Fibroblast of gingiva (primary cell): ENCODE measurements around the gene TRIM62.

ENCODE experiments used
- DNase-seq: peaks from one replicate; pipeline ENCODE4 v3.0.0-alpha.2; 2011; ENCODE audit warnings: low read depth

The TRIM62 gene

DNA sequence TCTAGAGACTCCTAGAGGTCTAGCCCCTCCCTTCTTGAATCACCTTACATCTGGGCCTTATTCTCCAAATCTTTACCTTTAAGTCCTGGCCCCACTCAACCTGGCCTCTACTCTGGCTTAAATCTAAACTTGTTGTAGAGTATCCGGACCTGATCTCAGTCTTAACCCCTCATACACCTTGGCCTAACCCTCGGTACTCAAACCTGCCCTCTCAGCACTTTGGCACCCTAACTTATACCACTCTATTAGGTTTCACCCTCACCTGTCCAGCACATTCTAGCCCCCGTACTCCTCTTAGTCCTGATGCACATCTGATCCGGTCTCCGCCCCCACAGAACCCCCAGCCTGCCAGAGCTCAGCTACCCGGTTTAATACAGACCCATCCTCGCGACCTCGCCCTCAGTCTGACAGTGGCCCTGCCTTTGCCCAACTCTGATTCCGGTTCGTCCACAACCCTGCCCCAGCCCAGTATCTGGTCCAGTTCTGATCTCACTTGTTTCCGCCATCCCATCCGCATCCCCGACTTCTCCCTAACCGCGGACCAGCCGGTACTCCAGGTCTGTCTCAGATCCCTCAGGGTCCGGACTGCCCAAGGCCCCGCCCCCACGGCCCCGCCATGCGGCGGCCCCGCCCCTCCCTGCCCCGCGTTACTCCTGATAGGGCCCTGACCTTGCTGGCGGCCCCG lies 1.5 kb downstream of the TRIM62 start:
- DNase-seq: peak; percentile 83

DNA sequence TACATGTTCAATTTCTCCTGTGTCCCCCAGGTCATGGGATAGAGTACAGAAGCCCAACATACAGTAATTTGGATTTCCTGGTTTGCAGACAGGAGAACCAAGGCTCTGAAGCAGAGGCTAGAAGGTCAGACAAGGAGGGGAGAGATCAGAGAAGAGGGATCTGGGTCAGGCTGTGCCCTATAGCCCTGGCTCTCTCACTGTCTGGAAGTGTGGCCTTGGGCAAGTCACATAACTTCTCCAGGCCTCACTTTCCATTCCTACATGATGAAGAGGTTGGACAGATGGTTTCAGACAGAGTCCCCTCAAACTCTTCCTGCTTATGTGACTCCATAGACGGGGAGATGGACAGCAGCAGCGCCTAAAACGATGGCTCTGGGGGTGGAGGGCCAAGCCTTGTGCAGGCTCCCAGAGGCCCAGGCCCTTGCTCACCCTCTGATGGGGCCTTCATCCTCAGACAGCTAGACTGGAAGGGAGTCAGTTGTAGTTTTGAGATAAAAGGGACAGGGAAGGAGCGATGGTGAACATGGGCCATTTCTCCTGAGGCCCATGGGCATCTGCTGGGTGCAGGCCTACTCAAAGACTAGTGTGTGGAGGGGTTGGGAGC lies 2.9 kb downstream of the TRIM62 start:
- no peak for DNase-seq

DNA sequence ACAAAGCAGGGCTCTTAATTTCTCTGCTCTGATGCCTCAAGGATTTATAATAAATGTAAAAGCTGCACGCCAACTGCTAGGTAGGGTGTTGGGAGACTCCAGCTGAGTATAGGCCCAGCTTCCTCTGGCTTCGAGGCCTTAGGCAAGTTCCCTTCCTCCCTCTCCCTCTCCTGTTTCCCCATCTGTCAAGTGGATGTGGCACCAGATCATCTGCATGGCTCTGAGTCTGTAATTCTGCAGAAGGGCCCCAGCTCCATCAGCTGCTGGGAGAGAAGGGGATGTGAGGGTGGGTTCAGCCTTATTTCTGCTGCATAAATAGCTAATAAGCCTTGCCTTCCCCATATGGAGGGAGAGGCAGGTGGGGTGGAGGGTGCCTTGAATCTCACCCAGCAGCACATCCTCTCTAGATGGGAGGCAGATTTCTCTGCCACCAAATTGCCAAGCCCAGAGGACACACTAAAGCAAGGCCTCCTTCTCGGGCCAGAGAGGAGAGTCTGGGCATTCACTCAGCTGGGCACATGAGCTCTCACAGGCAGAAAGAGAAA lies 3.8 kb downstream of the TRIM62 start:
- no peak for DNase-seq

DNA sequence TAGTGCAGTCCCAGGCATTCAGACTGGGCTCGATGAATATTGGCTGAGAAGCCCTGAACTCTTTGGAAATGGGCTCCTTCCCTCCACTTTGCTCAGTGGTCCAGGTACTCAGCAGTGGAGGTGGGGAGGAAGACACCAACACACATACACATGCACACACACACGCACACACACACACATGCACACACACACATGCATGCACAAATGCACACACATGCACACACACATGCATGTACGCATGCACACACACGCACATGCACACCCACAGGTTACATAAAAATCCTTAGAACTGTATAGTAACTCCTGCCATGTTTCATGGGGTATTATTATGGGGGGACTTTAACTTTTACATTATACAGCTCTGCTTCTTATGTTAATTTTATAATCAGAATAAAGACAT lies 5.0 kb downstream of the TRIM62 start:
- DNase-seq: no peak

DNA sequence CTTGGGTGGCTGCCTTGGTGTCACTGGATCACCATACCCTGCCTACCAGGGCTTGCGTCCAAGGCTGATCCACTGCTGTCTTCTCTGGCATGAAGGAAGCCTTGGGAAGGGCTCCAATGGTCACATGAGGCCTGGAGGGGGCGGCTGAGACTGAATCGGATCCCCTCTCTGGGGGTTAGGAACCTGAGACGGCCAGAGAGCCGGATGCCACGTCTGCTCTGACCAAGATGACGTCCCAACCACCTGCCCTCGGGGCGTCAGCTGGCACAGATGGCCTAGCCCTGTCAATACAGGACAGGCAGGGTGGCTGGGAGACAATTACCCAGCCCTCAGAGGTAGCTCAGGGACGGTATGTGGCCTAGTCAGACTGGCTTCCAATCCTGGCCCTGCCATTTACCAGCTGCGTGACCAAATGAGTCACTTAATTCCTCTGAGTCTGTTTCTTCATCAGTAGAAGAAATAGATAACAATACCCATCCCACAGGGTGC lies 5.4 kb downstream of the TRIM62 start:
- peak; percentile 81 for DNase-seq

DNA sequence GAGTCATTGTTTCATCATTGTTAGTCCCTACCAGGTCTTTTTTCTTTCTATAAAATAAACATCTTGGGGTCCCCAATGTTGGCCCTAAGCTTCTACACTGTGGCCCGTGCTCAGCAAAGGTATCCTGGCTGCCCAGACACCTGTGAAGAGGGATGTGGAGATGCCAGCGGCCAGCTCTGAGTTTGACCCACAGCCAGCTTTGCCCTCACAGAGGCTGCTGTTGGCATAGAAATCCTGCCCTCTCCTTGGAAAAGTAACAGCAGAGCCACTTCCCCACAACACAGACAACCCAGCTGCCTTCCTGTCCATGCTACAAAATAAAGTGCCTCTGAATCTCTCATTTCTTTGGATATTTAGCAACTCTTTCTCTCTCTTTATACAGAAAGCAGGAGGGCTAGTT lies 6.0 kb downstream of the TRIM62 start:
- DNase-seq: no peak

DNA sequence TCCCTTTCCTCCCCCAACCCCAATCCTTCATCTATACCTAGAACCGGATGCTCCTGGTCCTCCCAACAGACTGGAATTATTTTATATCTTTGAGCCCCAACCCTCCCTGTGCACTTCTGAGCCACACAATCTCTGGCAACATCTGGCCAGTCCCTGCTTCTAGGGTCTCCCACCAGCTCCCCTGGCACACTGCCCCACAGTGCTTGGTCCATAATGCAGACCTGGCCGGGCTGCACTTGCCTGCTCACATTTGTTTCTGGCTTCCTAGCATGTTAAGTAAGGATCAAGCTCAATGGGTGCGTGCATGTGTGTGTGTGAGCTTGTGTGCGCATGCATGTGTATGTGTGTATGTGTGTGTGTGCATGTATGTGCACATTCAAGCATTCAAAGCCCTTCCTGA lies 8.8 kb downstream of the TRIM62 start:
- no peak for DNase-seq

DNA sequence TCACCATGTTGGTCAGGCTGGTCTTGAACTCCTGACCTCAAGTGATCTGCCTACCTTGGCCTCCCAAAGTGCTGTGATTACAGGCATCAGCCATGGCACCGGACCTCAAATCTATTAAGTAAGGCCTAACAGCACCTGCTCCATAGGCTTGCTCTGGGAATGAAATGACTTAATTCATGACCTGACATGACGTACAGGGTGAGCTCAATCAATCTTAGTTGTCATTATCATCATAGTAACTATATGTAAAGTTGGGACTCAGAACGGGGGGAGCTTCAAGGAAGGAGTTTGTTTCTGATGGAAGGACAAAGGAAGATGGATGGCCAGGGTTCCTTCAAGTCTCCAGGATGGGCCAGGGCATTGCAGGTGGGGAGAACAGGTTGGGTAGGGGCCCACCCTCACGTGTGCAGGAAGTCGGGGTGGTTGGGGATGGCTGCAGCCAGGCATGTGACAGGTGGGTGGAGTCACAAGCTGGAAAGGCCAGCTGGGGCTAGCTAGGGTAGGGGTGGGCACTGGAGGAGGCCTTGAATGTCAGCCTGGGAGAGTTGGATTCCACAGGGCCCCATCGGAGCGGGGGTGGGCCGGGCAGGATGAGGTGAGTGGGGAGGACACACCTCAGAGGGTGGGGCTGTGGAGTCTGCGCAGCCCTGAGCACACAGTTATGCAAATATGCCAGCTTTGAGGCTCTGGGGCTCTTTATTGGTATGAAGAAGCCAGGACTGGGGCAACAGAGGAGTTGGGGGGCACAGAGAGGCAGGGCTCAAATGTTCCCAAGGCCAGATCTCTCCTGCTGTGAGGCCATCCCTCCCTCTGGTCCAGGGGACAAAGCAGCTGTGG lies 9.6 kb downstream of the TRIM62 start:
- no peak for DNase-seq

DNA sequence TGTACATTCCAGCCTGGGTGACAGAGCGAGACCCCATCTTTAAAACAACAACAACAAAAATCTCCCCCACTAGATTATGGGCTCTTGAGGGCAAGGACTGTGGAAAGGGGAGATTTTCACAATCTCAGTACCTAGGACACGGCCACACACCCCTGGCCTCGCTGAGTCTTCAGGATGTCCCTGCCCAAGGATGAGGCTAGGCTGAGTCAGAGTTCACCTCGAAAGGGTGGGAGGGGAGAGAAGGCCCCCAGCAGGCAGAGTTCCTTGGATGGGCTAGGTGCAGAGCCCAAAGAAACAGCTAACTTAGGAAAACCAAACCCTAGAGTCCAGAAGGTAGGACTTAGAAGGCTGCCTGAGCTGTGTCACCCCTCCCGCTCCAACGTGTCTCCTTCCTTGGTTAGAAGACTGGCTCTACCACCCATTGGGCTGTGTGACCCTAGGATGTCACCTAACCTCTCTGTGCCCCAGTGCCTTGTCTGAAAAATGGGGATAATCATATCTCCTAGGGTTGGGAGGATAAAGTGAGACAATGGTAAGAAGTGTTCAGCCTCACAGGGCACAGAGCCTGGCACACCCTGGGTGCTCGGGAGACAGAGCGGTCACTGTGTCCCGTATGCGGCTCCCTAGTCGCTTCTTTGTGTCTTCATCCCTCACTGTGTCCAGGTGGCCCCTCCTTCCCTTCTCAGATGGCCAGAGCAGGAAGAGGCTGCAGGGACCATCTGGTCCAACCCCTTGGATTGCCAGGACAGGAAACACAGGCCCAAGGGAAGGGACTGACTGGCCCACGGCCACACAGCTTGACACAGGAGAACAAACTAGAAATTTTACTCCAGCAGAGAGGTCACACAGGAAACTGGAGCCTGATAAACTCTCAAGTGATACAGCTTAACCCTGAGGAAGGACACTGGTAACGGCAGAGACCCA lies 11.2 kb downstream of the TRIM62 start:
- no peak for DNase-seq

DNA sequence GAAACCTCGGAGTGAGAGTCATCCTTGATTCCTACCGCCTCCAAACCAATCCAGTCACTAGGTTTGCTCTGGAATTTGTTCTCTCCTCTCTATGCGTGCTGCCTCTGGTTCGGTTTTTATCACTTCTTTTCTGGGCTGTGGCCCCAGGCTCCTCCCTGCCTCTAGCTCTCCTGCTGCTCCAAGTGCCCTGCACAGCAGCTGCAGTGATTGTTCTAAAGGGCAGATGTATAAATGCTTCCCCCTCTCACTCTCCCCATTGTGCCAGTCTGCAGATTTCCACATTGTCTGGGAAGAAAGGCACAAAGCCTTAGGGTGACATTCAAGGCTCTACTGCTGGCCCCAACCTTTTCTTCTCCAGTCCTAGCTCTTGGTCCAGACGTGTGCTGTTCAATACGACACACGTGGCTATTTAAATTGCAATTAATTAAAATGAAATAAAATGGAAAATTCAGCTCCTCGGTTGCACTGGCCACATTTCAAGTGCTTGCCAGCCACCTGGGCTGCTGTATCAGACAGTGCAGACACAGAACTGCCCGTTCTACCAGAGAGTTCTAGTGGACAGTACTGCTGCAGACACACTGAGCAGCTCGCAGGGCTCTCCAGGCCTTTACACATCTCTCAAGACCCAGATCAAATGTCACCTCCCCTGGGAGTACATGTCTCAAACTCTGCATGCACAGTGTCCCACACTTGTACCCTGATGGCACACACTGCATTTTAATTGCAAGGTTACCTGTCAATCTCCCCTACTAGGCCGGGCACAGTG lies 12.4 kb downstream of the TRIM62 start:
- no peak for DNase-seq

DNA sequence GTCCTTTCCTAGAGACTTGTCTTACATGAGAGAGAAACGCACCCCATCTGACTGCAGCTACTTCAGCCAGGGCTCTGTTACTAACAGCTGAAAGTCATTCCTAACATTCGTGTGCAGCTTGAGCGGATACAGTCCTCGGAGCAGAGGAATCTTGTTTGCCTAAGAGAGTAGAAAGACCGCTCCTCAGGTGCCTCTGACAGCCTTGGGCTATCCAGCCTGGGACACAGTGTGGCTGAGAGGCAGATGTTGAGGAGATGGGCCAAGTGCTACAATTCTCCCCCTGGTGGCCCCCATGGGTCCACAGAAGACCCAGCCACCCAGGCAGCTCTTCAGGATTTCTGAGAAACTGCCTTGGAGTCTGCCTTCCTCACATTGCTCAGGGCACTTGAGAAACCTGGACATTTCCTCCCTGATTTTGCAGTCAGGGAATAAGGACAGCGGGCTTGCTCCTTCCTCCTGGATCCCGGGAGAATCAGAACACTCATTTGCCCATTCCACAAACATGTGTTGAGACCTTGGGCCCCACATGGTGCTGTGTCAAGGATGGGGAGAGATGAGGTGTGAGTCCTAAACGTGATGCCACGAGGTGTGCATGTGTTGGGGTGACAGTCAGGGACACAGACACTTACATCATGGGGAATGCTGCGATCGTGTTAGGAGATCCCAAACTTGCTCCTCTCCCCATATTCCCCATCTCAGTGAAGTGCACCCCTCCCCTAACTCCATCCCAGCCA lies 13.1 kb downstream of the TRIM62 start:
- DNase-seq: no peak

DNA sequence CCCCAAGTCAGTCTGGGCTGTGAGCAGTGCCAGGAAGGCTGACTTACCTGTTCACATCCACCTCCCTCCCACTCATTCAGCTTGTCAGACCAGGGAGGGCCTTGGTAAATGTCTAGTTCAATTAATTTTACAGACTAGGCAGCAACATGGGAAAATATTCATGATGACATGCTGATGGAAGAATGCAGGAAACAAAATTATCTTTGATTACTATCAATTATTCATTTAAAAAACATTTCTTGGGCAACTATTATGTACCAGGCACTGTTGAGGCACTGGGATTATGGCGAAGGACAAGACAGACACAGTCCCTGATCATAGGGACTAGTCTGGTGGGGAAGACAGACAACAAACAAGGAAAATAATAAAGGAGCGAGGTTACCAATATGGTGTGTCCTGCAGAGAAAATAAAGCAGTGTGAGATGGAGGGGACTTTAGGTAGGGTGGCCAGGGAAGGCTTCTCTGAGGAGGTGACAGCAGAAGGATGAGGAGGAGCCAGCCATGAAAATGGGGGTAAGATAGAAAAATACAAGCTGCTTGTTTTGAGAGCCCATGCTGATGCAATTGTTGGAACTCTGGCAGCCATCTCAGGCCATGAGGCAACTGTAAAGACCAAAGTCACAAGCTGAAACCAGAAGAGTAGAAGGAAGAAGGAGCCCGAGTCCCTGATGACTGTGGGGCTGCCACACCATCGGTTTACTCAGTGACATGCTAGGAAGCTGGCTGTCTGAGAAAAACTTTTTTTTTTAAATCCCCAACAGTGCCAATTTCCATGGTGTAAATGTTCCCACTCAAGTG lies 14.0 kb downstream of the TRIM62 start:
- no peak for DNase-seq

DNA sequence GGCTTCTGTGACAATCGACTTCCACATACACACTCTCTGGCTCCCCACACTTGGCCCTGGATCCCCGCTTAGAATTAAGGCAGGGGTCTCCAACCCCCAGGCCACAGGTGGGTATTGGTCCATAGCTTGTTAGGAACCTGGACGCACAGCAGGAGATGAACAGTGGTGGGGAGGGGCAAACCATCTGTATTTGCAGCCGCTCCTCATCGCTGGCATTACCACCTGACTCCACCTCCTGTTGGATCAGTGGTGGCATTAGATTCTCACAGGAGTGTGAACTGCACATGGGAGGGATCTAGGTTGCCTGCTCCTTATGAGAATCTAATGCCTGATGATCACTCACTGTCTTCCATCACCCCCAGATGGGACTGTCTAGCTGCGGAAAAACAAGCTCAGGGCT lies 16.0 kb downstream of the TRIM62 start:
- DNase-seq: no peak

DNA sequence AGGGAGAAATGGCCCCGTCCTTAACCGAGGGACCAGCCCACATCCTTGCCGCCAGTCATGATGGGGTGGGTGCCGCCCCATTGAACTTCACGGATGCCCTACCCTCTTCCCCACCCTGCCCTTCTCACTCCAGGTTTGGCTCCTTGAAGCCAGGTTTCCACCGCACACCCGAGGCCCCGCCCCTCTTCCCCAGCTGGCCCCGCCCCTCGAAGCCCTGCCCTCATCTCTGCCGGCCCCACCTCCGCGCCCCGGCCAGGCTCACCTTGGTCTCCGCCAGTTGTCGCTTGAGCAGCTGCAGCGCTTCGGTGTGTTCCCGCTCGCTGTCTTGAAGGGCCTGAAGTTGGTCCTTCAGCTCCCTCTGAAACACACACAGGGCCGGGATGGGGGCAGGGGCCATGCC lies 16.6 kb downstream of the TRIM62 start:
- no peak for DNase-seq

DNA sequence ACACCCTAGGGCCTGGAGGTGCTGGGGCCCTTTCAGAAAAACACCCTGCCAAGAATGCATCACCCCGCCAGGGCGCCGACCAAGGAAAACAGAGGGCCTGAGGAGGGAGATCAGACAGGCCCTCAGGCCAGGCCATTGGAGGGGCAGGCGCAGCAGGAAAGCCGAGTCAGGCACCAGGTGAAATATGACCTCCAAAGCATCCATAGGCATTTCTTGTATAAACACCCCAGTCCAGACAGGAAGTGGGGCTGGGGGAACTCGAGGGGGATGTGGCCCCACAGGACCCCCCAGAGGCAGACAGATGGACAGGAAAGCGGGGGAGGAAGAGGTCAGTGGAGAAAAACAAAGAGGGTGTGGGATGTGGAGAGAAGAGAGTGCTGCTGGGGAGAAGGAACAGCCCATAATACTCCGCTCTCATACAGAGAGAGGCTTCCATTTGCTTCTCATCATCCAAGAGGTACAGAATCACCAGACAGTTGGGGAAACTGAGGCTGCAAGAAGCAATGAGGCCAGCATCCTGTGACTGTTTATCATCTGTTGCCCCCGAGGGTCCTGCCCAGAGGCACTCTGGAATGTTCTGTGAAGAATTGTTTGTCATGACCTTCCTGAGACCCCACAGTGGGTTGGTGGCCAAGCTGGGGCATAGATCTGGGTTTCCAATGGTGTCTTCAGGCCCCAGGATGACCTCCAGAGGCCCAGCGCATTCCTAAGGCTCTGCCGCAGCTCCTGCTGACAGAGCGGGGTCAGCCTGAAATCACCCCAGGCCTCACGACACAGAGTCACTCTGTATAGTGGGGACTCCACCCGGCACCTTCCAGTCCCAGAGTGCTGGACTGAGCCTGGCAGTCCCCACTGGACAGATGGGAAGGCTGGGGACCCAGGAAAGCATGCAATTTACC lies 18.0 kb downstream of the TRIM62 start:
- no peak for DNase-seq

DNA sequence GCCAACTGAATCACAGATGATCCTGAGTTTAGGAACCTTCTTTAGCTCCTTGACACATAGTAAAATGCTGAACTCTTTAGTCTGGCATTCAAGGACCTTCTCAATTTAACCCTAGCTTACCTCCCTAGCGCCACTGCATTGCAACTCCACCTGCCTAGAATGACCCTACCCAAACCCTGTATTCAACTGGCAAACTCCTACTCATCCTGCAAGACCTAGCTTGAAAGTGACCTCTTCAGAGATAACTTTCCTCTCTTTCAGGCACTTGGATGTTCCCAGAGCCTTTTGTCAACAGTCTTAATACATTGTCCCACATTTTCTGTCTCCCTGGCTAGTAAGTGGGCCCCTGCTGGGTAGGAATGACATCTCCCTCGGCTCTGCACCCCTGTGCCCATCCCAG lies 19.7 kb downstream of the TRIM62 start:
- no peak for DNase-seq

DNA sequence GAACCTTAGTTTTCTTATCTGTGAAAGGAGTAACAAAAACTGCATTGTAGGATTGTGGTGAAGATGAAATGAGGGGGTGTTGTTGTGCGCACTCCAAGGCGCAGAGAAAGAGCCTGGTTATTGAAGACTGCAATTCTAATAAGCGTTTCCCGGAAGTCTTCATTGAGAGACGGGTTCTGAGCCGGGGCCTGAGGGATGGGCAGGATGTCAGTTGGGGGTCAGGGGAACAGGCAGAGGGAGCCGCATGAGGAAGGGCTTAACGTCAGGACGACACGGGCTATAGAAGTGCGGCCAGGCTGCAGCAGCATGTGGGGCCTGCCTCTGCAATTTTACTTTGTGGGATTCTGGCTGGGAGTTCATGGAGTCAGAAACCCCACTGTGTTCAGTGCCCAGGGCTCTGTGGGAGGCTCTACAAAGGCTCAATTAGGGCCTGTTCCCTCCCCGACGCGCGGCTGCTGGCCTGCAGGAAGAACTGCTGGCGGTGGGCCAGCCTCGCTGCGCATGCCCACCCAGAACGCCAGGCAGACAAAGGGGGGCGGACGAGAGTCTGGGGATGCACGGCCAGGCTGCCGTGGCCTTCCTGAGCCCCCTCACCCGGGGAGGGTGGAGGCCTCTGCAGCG lies 20.7 kb downstream of the TRIM62 start:
- DNase-seq: no peak

DNA sequence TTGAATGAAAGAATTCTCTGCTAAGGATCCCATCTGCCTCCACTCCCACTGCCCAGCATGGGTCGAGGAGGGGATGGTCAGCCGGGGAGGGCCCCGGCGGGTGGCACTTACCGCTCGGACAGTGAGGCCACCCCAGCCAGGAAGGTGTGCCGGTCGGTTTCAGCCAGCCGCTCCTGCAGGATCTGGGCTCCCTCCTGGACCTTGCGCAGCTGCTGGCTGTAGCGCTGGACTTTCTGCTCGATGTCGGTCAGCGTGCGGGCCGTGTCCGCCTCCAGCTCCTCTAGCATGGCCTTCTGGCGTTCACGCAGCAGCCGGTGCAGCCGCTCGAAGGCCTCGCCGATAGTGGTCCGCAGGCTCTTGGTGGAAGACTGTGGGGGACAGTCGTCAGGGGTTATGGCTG lies 22.3 kb downstream of the TRIM62 start:
- DNase-seq: no peak
